Liver (tissue), 3 donors: ENCODE measurements around the gene SGIP1.

Experiments
- EGR1 ChIP-seq, 2 donors: IDR thresholded peaks; 2 replicates each; pipeline ENCODE4 v1.6.1; 2016 to 2018; ENCODE audit warnings: antibody characterized with exemption in 2 of 2, low read depth in 2 of 2
- JUND ChIP-seq, 2 donors: IDR thresholded peaks; 2 replicates each; pipeline ENCODE4 v1.6.1; 2016; ENCODE audit warnings: antibody characterized with exemption in 2 of 2
- RAD21 ChIP-seq, 2 donors: IDR thresholded peaks; 2 replicates each; pipeline ENCODE4 v1.6.1; 2016; ENCODE audit warnings: antibody characterized with exemption in 2 of 2, mild to moderate bottlenecking in 2 of 2
- TAF1 ChIP-seq: conservative IDR thresholded peaks from 2 replicates; pipeline ENCODE4 v1.6.1; 2016; ENCODE audit warnings: antibody characterized with exemption, mild to moderate bottlenecking
- TF ChIP-seq, protein P1 (sequence below): fragments of 150-350 bp; IDR thresholded peaks from 2 replicates; pipeline ENCODE4 v1.5.1; 2017; ENCODE audit warnings: improper control_type of control experiment, low read depth, low read length; ENCODE audit not compliant: missing input control
- TF ChIP-seq, protein P2 (sequence below): IDR thresholded peaks from 2 replicates; pipeline ENCODE4 v1.6.1; 2016; ENCODE audit warnings: antibody characterized with exemption
- TF ChIP-seq, protein P3 (sequence below): IDR thresholded peaks from 2 replicates; pipeline ENCODE4 v1.6.1; 2016; ENCODE audit warnings: antibody characterized with exemption
- TF ChIP-seq, protein P4 (sequence below): IDR thresholded peaks from 2 replicates; pipeline ENCODE4 v1.6.1; 2016; ENCODE audit warnings: antibody characterized with exemption
- donor health status: healthy.
- donor health status: healthy.

DNA sequence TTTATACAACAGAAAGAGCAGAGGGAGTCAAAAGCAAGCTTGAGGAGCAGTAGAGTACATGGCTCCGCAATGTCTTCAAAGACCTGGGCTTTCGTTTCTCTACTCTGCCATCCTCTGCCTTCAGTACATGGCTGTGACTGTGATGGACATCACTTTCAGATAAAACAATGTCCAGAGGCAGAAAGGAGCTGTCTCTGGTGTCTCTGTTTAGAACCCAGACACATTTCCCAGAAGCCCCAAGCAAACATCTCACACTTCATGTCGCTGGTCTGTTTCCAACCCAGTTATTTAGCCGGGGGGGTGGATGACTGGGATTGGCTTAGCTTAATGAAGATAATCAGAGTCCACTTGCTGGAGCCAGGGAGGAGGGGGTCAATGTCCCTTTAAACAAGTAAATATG is 25.6 kb downstream of the SGIP1 start:
- TF ChIP-seq, protein P1, sequence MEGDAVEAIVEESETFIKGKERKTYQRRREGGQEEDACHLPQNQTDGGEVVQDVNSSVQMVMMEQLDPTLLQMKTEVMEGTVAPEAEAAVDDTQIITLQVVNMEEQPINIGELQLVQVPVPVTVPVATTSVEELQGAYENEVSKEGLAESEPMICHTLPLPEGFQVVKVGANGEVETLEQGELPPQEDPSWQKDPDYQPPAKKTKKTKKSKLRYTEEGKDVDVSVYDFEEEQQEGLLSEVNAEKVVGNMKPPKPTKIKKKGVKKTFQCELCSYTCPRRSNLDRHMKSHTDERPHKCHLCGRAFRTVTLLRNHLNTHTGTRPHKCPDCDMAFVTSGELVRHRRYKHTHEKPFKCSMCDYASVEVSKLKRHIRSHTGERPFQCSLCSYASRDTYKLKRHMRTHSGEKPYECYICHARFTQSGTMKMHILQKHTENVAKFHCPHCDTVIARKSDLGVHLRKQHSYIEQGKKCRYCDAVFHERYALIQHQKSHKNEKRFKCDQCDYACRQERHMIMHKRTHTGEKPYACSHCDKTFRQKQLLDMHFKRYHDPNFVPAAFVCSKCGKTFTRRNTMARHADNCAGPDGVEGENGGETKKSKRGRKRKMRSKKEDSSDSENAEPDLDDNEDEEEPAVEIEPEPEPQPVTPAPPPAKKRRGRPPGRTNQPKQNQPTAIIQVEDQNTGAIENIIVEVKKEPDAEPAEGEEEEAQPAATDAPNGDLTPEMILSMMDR: no peak
- TF ChIP-seq, protein P2, sequence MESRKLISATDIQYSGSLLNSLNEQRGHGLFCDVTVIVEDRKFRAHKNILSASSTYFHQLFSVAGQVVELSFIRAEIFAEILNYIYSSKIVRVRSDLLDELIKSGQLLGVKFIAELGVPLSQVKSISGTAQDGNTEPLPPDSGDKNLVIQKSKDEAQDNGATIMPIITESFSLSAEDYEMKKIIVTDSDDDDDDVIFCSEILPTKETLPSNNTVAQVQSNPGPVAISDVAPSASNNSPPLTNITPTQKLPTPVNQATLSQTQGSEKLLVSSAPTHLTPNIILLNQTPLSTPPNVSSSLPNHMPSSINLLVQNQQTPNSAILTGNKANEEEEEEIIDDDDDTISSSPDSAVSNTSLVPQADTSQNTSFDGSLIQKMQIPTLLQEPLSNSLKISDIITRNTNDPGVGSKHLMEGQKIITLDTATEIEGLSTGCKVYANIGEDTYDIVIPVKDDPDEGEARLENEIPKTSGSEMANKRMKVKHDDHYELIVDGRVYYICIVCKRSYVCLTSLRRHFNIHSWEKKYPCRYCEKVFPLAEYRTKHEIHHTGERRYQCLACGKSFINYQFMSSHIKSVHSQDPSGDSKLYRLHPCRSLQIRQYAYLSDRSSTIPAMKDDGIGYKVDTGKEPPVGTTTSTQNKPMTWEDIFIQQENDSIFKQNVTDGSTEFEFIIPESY: no peak
- TF ChIP-seq, protein P3, sequence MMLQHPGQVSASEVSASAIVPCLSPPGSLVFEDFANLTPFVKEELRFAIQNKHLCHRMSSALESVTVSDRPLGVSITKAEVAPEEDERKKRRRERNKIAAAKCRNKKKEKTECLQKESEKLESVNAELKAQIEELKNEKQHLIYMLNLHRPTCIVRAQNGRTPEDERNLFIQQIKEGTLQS: no peak
- no peak for TF ChIP-seq EGR1 (IDR thresholded peaks at IDR 0.05; ENCODE audit: low read depth in 2 of 2)
- no peak for TF ChIP-seq RAD21 (IDR thresholded peaks at IDR 0.05)
- TF ChIP-seq, protein P4, sequence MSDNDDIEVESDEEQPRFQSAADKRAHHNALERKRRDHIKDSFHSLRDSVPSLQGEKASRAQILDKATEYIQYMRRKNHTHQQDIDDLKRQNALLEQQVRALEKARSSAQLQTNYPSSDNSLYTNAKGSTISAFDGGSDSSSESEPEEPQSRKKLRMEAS: no peak
- no peak for TF ChIP-seq TAF1
- no peak for TF ChIP-seq JUND (IDR thresholded peaks at IDR 0.05)
